Measurements from ENCODE around the gene CTNND2. TPM values are rescaled to one million over a fixed set of nuclear protein-coding genes. Genes with fewer than 3 reads are reported as not detected.

CTNND2 gene
- total RNA-seq, 1 donor from 2014 or later: 143 TPM

DNA sequence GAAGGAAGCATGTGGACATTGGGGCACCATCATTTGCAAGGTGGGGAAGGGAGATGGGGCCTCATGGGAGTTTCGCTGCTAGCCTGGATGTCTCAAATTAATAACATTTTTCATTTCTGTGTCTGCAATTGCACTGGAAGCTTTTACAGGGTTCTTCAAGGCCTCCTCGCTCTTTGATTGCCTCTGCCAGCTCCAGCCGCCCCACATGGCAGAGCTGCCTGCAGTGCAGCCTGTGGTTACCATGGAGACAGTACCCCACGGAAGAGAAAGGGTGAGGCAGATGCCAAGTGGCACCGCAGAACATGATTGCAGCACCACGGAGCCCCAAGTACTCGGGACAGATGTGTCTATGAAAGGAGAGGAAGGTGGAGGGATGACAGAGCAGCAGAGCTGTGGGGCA is 25.4 kb downstream of the CTNND2 start:
- no peaks in the 10 kb centered on the region for H3K27me3 Mint-ChIP-seq
- no peak overlapping the region for H3K27ac Mint-ChIP-seq
- no peak for DNase-seq (ENCODE audit: low spot score, unreplicated experiment)
- no peak overlapping the region for H3K4me3 Mint-ChIP-seq (ENCODE audit: low read depth)
- H3K9me3 Mint-ChIP-seq (ENCODE audit: low read depth): peaks cover 22% of the 10 kb centered on the region
- no peak for TF ChIP-seq CTCF (IDR thresholded peaks at IDR 0.05; ENCODE audit: unreplicated experiment)
- H3K4me1 Mint-ChIP-seq (ENCODE audit: low read depth): peaks cover 19% of the 10 kb centered on the region
- H3K36me3 Mint-ChIP-seq (ENCODE audit: insufficient read depth): peaks cover 10% of the 10 kb centered on the region

- H3K9me3 Mint-ChIP-seq (ENCODE audit: low read depth): peaks cover 9% of the 10 kb centered on the region
- peaks cover 24% of the 10 kb centered on the region for H3K36me3 Mint-ChIP-seq (ENCODE audit: insufficient read depth)
- no peak for TF ChIP-seq CTCF (IDR thresholded peaks at IDR 0.05; ENCODE audit: unreplicated experiment)
- no peak overlapping the region for H3K4me3 Mint-ChIP-seq (ENCODE audit: low read depth)
- DNase-seq (ENCODE audit: low spot score, unreplicated experiment): no peak
- no peaks in the 10 kb centered on the region for H3K27me3 Mint-ChIP-seq
- peaks cover 37% of the 10 kb centered on the region for H3K4me1 Mint-ChIP-seq (ENCODE audit: low read depth)
- peak overlapping the region; percentile 79 for H3K27ac Mint-ChIP-seq
Measured at GRCh38 chr5:11873587-11873986, 30.7 kb downstream of the CTNND2 start.

- no peak for TF ChIP-seq CTCF (IDR thresholded peaks at IDR 0.05; ENCODE audit: unreplicated experiment)
- Mint-ChIP-seq H3K36me3 (ENCODE audit: insufficient read depth) (peaks cover 26% of the 10 kb centered on the region), H3K27me3 (no peaks in the 10 kb centered on the region), H3K4me1 (ENCODE audit: low read depth) (peaks cover 58% of the 10 kb centered on the region), H3K9me3 (ENCODE audit: low read depth) (peaks cover 12% of the 10 kb centered on the region), H3K4me3 (ENCODE audit: low read depth) (no peak overlapping the region), H3K27ac (no peak overlapping the region)
- DNase-seq (ENCODE audit: low spot score, unreplicated experiment): no peak
Measured at GRCh38 chr5:11869203-11869602, 35.0 kb downstream of the CTNND2 start.

GRCh38 chr5:11863911-11864310 is 40.3 kb downstream of the CTNND2 start:
- Mint-ChIP-seq H3K9me3 (ENCODE audit: low read depth) (peaks cover 12% of the 10 kb centered on the region), H3K27ac (no peak overlapping the region), H3K4me1 (ENCODE audit: low read depth) (peaks cover 40% of the 10 kb centered on the region), H3K36me3 (ENCODE audit: insufficient read depth) (peaks cover 13% of the 10 kb centered on the region), H3K27me3 (no peaks in the 10 kb centered on the region), H3K4me3 (ENCODE audit: low read depth) (peak overlapping the region; percentile 22)
- no peak for DNase-seq (ENCODE audit: low spot score, unreplicated experiment)
- TF ChIP-seq CTCF (IDR thresholded peaks at IDR 0.05; ENCODE audit: unreplicated experiment): no peak

DNA sequence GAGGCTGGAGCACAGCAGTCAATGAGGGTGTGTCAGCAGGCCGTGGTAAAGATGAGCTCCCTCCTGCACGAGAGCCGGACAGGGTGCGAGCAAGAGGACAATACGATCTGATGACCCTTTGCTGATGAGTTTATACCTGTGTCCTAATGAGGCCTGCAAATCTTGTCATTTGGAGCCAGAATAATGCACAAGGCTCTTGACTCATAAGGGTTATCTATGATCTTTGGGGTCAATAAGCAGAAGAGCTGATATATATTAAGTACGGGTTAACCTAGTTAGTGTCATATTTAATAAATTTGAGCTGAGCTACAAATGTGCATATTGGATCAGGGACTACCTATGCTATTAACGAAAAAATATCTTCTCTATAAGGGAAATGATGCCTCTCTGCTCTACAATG is 46.9 kb downstream of the CTNND2 start:
- Mint-ChIP-seq H3K27me3 (no peaks in the 10 kb centered on the region), H3K4me1 (ENCODE audit: low read depth) (peaks cover 6% of the 10 kb centered on the region), H3K4me3 (ENCODE audit: low read depth) (no peak overlapping the region), H3K36me3 (ENCODE audit: insufficient read depth) (peaks cover 21% of the 10 kb centered on the region), H3K27ac (no peak overlapping the region), H3K9me3 (ENCODE audit: low read depth) (peaks cover 6% of the 10 kb centered on the region)
- DNase-seq (ENCODE audit: low spot score, unreplicated experiment): no peak
- no peak for TF ChIP-seq CTCF (IDR thresholded peaks at IDR 0.05; ENCODE audit: unreplicated experiment)

Data from progenitor cell of endocrine pancreas (in vitro differentiated cells).